H9 (cell line): ENCODE results near the gene USP36. TPM values are rescaled to one million over a fixed set of nuclear protein-coding genes. Genes with fewer than 3 reads are reported as not detected.

ENCODE experiments used
- DNase-seq: peaks from one replicate; pipeline ENCODE4 v3.0.0-alpha.2; 2017
- H2AFZ ChIP-seq: one replicate; pipeline ENCODE4 v1.6.1; 2013; ENCODE audit warnings: mild to moderate bottlenecking, low read length, control low read depth, moderate library complexity
- H2AK5ac ChIP-seq: 2 replicates; pipeline ENCODE4 v1.6.1; 2013; ENCODE audit warnings: low read length, control low read depth, mixed read lengths; ENCODE audit not compliant: insufficient read length
- H2BK120ac ChIP-seq: one replicate; pipeline ENCODE4 v1.6.1; 2013; ENCODE audit warnings: low read depth, mild to moderate bottlenecking, low read length, control low read depth, inconsistent platforms; ENCODE audit not compliant: poor library complexity, severe bottlenecking
- H2BK12ac ChIP-seq: 2 replicates; pipeline ENCODE4 v1.6.1; 2013; ENCODE audit warnings: low read length, control low read depth, mixed read lengths, low read depth; ENCODE audit not compliant: insufficient read length
- H2BK15ac ChIP-seq: 2 replicates; pipeline ENCODE4 v1.6.1; 2013; ENCODE audit warnings: low read depth, low read length, control low read depth
- H2BK20ac ChIP-seq: one replicate; pipeline ENCODE4 v1.6.1; 2013; ENCODE audit warnings: low read depth, mild to moderate bottlenecking, low read length, control low read depth, inconsistent platforms; ENCODE audit not compliant: poor library complexity, severe bottlenecking
- H2BK5ac ChIP-seq: 2 replicates; pipeline ENCODE4 v1.6.1; 2013; ENCODE audit warnings: low read length, control low read depth, mixed read lengths; ENCODE audit not compliant: insufficient read length
- H3K14ac ChIP-seq: 2 replicates; pipeline ENCODE4 v1.6.1; 2013; ENCODE audit warnings: low read length, control low read depth; ENCODE audit not compliant: insufficient read depth
- H3K18ac ChIP-seq: 2 replicates; pipeline ENCODE4 v1.6.1; 2013; ENCODE audit warnings: low read depth, mild to moderate bottlenecking, mixed read lengths, low read length, control low read depth; ENCODE audit not compliant: insufficient read length
- H3K23ac ChIP-seq: 2 replicates; pipeline ENCODE4 v1.6.1; 2013; ENCODE audit warnings: low read length, control low read depth, mixed read lengths, low read depth; ENCODE audit not compliant: insufficient read length
- H3K23me2 ChIP-seq: 2 replicates; pipeline ENCODE4 v1.6.1; 2013; ENCODE audit warnings: low read depth, mild to moderate bottlenecking, mixed read lengths, low read length, control low read depth; ENCODE audit not compliant: insufficient read length, poor library complexity, severe bottlenecking
- H3K27ac ChIP-seq: 2 replicates; pipeline ENCODE4 v1.5.1; 2013; ENCODE audit warnings: low read length, control low read depth, mixed read lengths, low read depth; ENCODE audit not compliant: insufficient read length
- H3K27me3 ChIP-seq: 2 replicates; pipeline ENCODE4 v1.6.1; 2013; ENCODE audit warnings: low read length, control low read depth, inconsistent platforms; ENCODE audit not compliant: insufficient read depth
- H3K4ac ChIP-seq: 2 replicates; pipeline ENCODE4 v1.6.1; 2013; ENCODE audit warnings: low read depth, mild to moderate bottlenecking, control low read depth, inconsistent platforms, low read length, moderate library complexity
- H3K4me1 ChIP-seq: 2 replicates; pipeline ENCODE4 v1.6.1; 2013; ENCODE audit warnings: low read length, control low read depth, inconsistent platforms; ENCODE audit not compliant: insufficient read depth
- H3K4me2 ChIP-seq: 2 replicates; pipeline ENCODE4 v1.6.1; 2013; ENCODE audit warnings: low read length, control low read depth, mixed read lengths; ENCODE audit not compliant: insufficient read length, insufficient read depth
- H3K56ac ChIP-seq: 2 replicates; pipeline ENCODE4 v1.6.1; 2013; ENCODE audit warnings: low read depth, mild to moderate bottlenecking, mixed read lengths, low read length, control low read depth; ENCODE audit not compliant: insufficient read length
- H3K79me1 ChIP-seq: 2 replicates; pipeline ENCODE4 v1.6.1; 2013; ENCODE audit warnings: low read depth, mild to moderate bottlenecking, moderate library complexity, low read length, control low read depth, inconsistent platforms; ENCODE audit not compliant: insufficient read depth, poor library complexity, severe bottlenecking
- H3K79me2 ChIP-seq: 2 replicates; pipeline ENCODE4 v1.6.1; 2013; ENCODE audit warnings: low read length, control low read depth, inconsistent platforms; ENCODE audit not compliant: insufficient read depth
- H3K9ac ChIP-seq: 2 replicates; pipeline ENCODE4 v1.6.1; 2013; ENCODE audit warnings: low read length, control low read depth, mixed read lengths; ENCODE audit not compliant: insufficient read length; ENCODE audit errors: extremely low read depth
- H3K9me3 ChIP-seq: one replicate; pipeline ENCODE4 v1.6.1; 2013; ENCODE audit warnings: low read depth, low read length, inconsistent platforms; ENCODE audit not compliant: control insufficient read depth
- H3T11ph ChIP-seq: one replicate; pipeline ENCODE4 v1.6.1; 2013; ENCODE audit warnings: mild to moderate bottlenecking, low read length, control low read depth, inconsistent platforms
- H4K20me1 ChIP-seq: one replicate; pipeline ENCODE4 v1.6.1; 2013; ENCODE audit not compliant: control insufficient read depth, insufficient read length, insufficient read depth
- H4K5ac ChIP-seq: 2 replicates; pipeline ENCODE4 v1.6.1; 2013; ENCODE audit warnings: low read depth, mild to moderate bottlenecking, mixed read lengths, low read length, control low read depth; ENCODE audit not compliant: insufficient read length
- H4K8ac ChIP-seq: replicated peaks from 2 replicates; pipeline ENCODE4 v1.6.1; 2013; ENCODE audit warnings: low read length, control low read depth, mixed read lengths, low read depth; ENCODE audit not compliant: insufficient read length
- H4K91ac ChIP-seq: 2 replicates; pipeline ENCODE4 v1.6.1; 2013; ENCODE audit warnings: low read depth, mild to moderate bottlenecking, moderate library complexity, mixed read lengths, low read length, control low read depth; ENCODE audit not compliant: insufficient read length
- H3K27ac Mint-ChIP-seq, 3 experiments: 2 replicates in 2 of 3; 3 replicates in 1 of 3; pipeline ENCODE4 v1.8.0; 2020 to 2021; ENCODE audit warnings: mixed read lengths in 3 of 3, mild to moderate bottlenecking in 1 of 3, moderate library complexity in 1 of 3
- H3K27me3 Mint-ChIP-seq: 2 replicates; pipeline ENCODE4 v1.8.0; 2021; ENCODE audit warnings: low read depth, mild to moderate bottlenecking, moderate library complexity, mixed read lengths
- H3K36me3 Mint-ChIP-seq, 3 experiments: 2 replicates in 2 of 3; 3 replicates in 1 of 3; pipeline ENCODE4 v1.8.0; 2020 to 2021; ENCODE audit warnings: low read depth in 3 of 3, mixed read lengths in 3 of 3; ENCODE audit not compliant: insufficient read depth in 1 of 3
- H3K4me1 Mint-ChIP-seq, 2 experiments: 2 replicates each; pipeline ENCODE4 v1.8.0; 2020; ENCODE audit warnings: mixed read lengths in 2 of 2
- H3K4me3 Mint-ChIP-seq, 2 experiments: 2 replicates in 1 of 2; 3 replicates in 1 of 2; pipeline ENCODE4 v1.8.0; 2020 to 2021; ENCODE audit warnings: mild to moderate bottlenecking in 2 of 2, mixed read lengths in 2 of 2, moderate library complexity in 1 of 2
- H3K9me3 Mint-ChIP-seq, 2 experiments: 2 replicates in 1 of 2; 3 replicates in 1 of 2; pipeline ENCODE4 v1.8.0; 2020; ENCODE audit warnings: mild to moderate bottlenecking in 2 of 2, mixed read lengths in 2 of 2, moderate library complexity in 1 of 2
- CTCF ChIP-seq: fragments of 200-600 bp; sonication (generic); conservative IDR thresholded peaks from 3 replicates; pipeline ENCODE4 v1.8.0; 2021; ENCODE audit warnings: antibody characterized with exemption, mild to moderate bottlenecking
- WGBS: extraction: QIAGEN DNeasy Blood & Tissue Kit; methylation state at CpG from one replicate; pipeline ENCODE4 v1.1.7; 2013; ENCODE audit warnings: missing lambda C conversion rate, low lambda C conversion rate, mixed read lengths; ENCODE audit not compliant: insufficient read length; ENCODE audit errors: extremely low coverage; 5-methylcytosine and 5-hydroxymethylcytosine counted together
- total RNA-seq: library from RNA; stranded (reverse); gene quantifications from 2 replicates; pipeline ENCODE4 v1.2.1, GENCODE V29; 2021

Gene USP36
- total RNA-seq, 1 experiment from 2014 or later: 106 TPM

- H3K4me3 Mint-ChIP-seq: no peak overlapping the region
- Histone ChIP-seq H4K20me1 (no peaks in the 10 kb centered on the region), H2AFZ (no peak overlapping the region)
These were observed 8.1 kb downstream of the USP36 start for GRCh38 chr17:78832541-78832810.

More at GRCh38 chr17:78832541-78832810, 8.1 kb downstream of the USP36 start:
- no peak overlapping the region for H3T11ph ChIP-seq
- no peak overlapping the region for H2BK12ac ChIP-seq
- peaks cover 63 to 95% (median 93%) of the 10 kb centered on the region in 3 experiments for H3K36me3 Mint-ChIP-seq
- peaks cover 2% of the 10 kb centered on the region for H3K79me1 ChIP-seq
- H4K8ac ChIP-seq: no peak overlapping the region
- H2BK120ac ChIP-seq: no peak overlapping the region
- H3K56ac ChIP-seq: no peak overlapping the region
- H3K4me1 ChIP-seq: no peaks in the 10 kb centered on the region
- no peak overlapping the region for H2BK5ac ChIP-seq
- no peaks in the 10 kb centered on the region for H3K9me3 Mint-ChIP-seq
- no peak overlapping the region for H2AK5ac ChIP-seq
- H3K9ac ChIP-seq: no peak overlapping the region
- no peaks in the 10 kb centered on the region for H3K27me3 ChIP-seq
- no peak overlapping the region for H4K5ac ChIP-seq
- H3K18ac ChIP-seq: no peak overlapping the region
- H3K14ac ChIP-seq: no peak overlapping the region
- no peaks in the 10 kb centered on the region for H3K4me1 Mint-ChIP-seq
- no peak overlapping the region for H3K23ac ChIP-seq
- peaks cover 6% of the 10 kb centered on the region; the same call in 1 of the 2 replicates for H3K79me2 ChIP-seq
- H3K9me3 ChIP-seq: no peaks in the 10 kb centered on the region
- no peak for TF ChIP-seq CTCF
- no peak overlapping the region for H2BK20ac ChIP-seq
- H4K91ac ChIP-seq: no peak overlapping the region
- no peak overlapping the region for H3K4ac ChIP-seq
- no peak overlapping the region for H2BK15ac ChIP-seq
- H3K27me3 Mint-ChIP-seq: no peaks in the 10 kb centered on the region
- H3K27ac Mint-ChIP-seq: no peak overlapping the region
- no peaks in the 10 kb centered on the region for H3K23me2 ChIP-seq
- no peak for DNase-seq
- H3K4me2 ChIP-seq: no peak overlapping the region
- H3K27ac ChIP-seq: no peak overlapping the region
- no CpG with 5 or more reads among the region's 2 CpGs for WGBS
